Measurements from ENCODE around the gene LAMA4. TPM values are rescaled to one million over a fixed set of nuclear protein-coding genes. Genes with fewer than 3 reads are reported as not detected.

LAMA4 gene
- total RNA-seq, 1 experiment from 2014 or later = 1.1 TPM

- no peak overlapping the region for H3K4me2 ChIP-seq (ENCODE audit: insufficient read depth, insufficient read length, low read length)
- no peaks in the 10 kb centered on the region for H4K20me1 ChIP-seq (ENCODE audit: control insufficient read depth, insufficient read depth, insufficient read length)
- H3K23me2 ChIP-seq (ENCODE audit: insufficient read length, low read depth, low read length, poor library complexity, severe bottlenecking) = no peaks in the 10 kb centered on the region
- no peak overlapping the region for H2AK5ac ChIP-seq (ENCODE audit: insufficient read length, low read length)
- Mint-ChIP-seq H3K27me3 (ENCODE audit: low read depth) (peaks cover 2% of the 10 kb centered on the region), H3K36me3 (ENCODE audit: insufficient read depth in 1 of 3, low read depth in 3 of 3) (peaks cover 0 to 4% (median 0%) of the 10 kb centered on the region in 3 experiments; a peak in 2 of 7 replicates), H3K27ac (no peak overlapping the region), H3K4me3 (no peak overlapping the region), H3K9me3 (peaks cover 0 to 5% of the 10 kb centered on the region in 2 experiments; a peak in 3 of 5 replicates), H3K4me1 (peaks cover 34 to 42% of the 10 kb centered on the region in 2 experiments)
- H3K27me3 ChIP-seq (ENCODE audit: insufficient read depth, low read length) = no peaks in the 10 kb centered on the region
- no peak overlapping the region for H3K18ac ChIP-seq (ENCODE audit: insufficient read length, low read depth, low read length)
- H3K23ac ChIP-seq (ENCODE audit: insufficient read length, low read depth, low read length) = no peak overlapping the region
- H3K9ac ChIP-seq (ENCODE audit: extremely low read depth, insufficient read length, low read length) = no peak overlapping the region
- no peak overlapping the region for H2BK15ac ChIP-seq (ENCODE audit: low read depth, low read length)
- no peak overlapping the region for H3K4ac ChIP-seq (ENCODE audit: low read depth, low read length)
- no peaks in the 10 kb centered on the region for H3K79me2 ChIP-seq (ENCODE audit: insufficient read depth, low read length)
- no peak overlapping the region for H4K8ac ChIP-seq (replicated peaks; ENCODE audit: insufficient read length, low read depth, low read length)
- H4K91ac ChIP-seq (ENCODE audit: insufficient read length, low read depth, low read length) = no peak overlapping the region
- H4K5ac ChIP-seq (ENCODE audit: insufficient read length, low read depth, low read length) = no peak overlapping the region
- no peak overlapping the region for H2BK12ac ChIP-seq (ENCODE audit: insufficient read length, low read depth, low read length)
- H2AFZ ChIP-seq (ENCODE audit: low read length) = no peak overlapping the region
- no peak overlapping the region for H2BK20ac ChIP-seq (ENCODE audit: low read depth, low read length, poor library complexity, severe bottlenecking)
- H3K56ac ChIP-seq (ENCODE audit: insufficient read length, low read depth, low read length) = no peak overlapping the region
- H3K4me1 ChIP-seq (ENCODE audit: insufficient read depth, low read length) = peaks cover 12% of the 10 kb centered on the region; the same call in 1 of the 2 replicates
- TF ChIP-seq CTCF (conservative IDR thresholded peaks at IDR 0.05) = no peak
- no peak overlapping the region for H2BK120ac ChIP-seq (ENCODE audit: low read depth, low read length, poor library complexity, severe bottlenecking)
- H3K14ac ChIP-seq (ENCODE audit: insufficient read depth, low read length) = no peak overlapping the region
- H3K79me1 ChIP-seq (ENCODE audit: insufficient read depth, low read depth, low read length, poor library complexity, severe bottlenecking) = no peaks in the 10 kb centered on the region
- no CpG with 5 or more reads among the region's 4 CpGs for WGBS (ENCODE audit: extremely low coverage, insufficient read length, low lambda C conversion rate)
- no peak overlapping the region for H2BK5ac ChIP-seq (ENCODE audit: insufficient read length, low read length)
- no peaks in the 10 kb centered on the region for H3K9me3 ChIP-seq (ENCODE audit: control insufficient read depth, low read depth, low read length)
- no peak overlapping the region for H3T11ph ChIP-seq (ENCODE audit: low read length)
- no peak overlapping the region for H3K27ac ChIP-seq (ENCODE audit: insufficient read length, low read depth, low read length)
- DNase-seq = no peak
These were observed 47.2 kb downstream of the LAMA4 start for GRCh38 chr6:112207131-112207530.
